GM19351 (cell line): ENCODE data around the gene LRRC36.

ENCODE experiments used
- ATAC-seq: cut with Tn5 transposase; IDR thresholded peaks from one replicate; pipeline ENCODE4 v1.9.1; 2021; ENCODE audit warnings: mild to moderate bottlenecking, moderate library complexity; ENCODE audit not compliant: unreplicated experiment

LRRC36 gene, protein sequence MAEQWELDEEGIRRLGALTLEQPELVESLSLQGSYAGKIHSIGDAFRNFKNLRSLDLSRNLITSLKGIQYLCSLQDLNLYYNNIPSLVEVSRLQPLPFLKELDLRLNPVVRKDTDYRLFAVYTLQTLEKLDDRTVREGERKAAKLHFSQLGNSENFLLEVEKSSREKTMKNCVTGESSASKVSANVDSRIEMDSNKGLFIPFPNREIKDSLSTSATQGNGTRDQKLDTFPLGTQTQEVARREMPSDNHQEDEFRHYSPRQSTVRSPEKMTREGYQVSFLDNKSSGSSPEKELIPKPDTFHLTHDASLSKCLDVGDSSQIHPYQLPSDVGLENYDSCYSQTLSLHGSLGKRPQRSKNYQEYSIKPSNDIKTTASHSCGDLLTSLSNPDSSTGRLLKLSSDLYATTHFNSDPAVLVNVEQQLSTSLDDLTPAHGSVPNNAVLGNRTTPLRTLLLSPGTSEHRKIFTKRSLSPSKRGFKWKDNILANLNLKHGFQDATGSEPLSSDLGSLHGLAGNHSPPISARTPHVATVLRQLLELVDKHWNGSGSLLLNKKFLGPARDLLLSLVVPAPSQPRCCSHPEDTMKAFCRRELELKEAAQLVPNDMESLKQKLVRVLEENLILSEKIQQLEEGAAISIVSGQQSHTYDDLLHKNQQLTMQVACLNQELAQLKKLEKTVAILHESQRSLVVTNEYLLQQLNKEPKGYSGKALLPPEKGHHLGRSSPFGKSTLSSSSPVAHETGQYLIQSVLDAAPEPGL

DNA sequence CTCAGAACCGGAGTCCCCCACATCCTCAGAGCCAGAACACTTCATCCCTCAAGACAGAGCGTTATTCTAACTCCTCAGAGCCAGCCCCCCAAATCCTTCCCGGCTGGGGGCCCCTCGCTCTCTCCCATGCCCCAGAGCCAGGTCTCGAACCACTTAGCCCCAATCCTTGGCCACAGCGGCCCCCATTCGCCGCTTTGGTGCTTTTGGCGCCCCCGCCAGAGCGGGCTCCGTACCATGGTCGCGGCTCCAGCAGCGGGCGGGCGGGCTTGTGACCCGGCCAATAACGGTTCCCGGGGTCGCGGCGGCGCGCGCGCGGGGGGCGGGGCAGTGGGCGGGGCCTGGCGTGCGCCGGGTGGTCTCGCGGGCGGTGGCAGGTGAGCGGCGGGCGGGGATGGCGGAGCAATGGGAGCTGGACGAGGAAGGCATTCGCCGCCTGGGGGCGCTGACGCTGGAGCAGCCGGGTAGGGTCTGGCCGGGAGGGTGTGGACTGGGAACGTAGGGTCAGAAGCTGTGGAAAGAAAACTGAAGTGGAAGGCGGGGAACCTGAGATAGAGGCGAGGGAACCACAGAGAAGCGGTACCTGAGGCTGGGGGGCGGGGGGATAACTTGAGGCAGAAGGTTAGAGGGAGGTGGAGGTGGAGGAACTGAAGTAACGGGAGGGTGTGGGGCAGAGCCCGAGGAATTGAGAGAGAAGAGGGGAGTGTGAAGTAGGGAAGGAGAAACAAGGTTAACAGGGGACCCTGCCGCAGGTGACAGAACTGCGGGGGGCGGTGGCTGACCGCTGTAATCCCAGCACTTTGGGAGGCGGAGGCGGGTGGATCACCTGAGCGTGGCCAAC is at the start of gene LRRC36, which contains the start of gene KCTD19:
LRRC36 (plus strand) TSS at position 344 of the 838 bp plus-strand sequence; CDS start at position 392, 48 bp downstream.
KCTD19 (minus strand) TSS at position 270 of the 838 bp plus-strand sequence; CDS start at position 236, 34 bp downstream.
- ATAC-seq, result no peak

DNA sequence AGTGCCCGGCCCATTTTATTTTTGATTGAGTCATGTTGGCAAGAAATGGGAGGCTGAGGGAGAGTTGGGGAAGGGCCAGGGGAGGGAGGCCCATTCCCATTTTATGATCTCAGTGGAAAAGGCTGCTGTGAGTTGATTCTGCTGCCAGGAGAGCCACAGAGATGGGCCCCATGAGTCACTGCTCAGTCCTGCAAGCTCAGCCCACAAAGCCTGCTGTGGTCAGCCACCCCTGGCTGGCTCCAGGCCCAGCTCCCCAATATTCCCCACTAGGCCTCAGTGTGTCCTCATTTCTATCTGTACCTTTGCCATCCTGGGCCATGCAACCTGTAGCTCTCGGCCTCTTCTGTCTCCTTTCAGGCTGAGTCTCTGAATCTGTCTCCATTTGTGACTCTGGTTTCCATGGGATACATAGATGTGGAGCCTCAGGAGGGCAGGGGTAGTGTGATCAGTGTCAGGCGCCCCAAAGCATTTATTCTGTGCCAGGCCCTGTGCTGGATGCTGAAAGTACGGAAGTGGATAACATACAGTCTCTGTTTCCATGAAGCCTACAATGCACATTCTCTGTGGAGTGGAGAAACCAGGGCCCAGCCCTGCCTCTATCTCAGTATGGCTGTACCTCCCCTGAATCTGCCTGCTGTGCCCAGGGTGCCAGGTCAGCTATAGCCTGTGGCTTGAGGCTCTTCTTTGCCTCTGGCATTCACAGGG is 49.2 kb upstream of the LRRC36 start:
- no peak for ATAC-seq

DNA sequence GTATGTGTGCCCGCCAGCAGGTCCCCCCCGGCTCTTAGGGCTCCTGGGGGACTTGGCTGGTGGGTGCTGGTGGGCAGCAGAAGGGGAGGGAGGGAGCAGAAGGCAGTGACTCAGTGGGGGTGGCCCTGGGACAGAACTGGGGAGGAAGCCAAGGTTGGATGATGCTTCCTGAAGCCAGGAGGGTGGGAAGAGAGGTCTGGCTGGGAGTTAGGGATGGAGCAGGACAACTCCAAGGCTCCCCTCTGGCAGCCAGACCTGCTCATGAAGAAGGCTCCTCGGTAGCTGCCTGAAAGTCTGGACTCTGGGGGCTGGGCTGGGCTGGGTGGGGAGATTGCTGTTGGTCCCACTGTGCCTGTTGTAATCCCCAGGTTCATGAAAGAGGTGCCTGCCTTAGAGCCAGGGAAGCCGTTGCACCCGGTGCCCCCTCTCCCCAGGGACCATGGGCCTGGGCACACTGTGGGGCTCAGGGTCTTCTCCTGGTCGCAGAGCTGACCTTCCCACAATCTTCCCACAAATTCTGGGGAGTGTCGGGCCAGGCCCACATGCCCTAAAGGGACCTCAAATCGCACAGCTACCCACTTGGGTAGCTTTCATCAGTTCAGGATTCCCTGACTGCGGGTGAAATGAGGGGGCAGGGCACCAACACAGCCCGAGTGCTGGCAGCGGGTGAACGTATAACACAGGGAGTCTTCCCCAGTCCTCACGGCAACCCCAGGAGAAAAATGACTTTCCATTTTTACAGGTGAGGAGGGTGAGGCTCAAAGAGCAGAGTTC is 48.4 kb upstream of the LRRC36 start:
- peak; percentile 14 for ATAC-seq

DNA sequence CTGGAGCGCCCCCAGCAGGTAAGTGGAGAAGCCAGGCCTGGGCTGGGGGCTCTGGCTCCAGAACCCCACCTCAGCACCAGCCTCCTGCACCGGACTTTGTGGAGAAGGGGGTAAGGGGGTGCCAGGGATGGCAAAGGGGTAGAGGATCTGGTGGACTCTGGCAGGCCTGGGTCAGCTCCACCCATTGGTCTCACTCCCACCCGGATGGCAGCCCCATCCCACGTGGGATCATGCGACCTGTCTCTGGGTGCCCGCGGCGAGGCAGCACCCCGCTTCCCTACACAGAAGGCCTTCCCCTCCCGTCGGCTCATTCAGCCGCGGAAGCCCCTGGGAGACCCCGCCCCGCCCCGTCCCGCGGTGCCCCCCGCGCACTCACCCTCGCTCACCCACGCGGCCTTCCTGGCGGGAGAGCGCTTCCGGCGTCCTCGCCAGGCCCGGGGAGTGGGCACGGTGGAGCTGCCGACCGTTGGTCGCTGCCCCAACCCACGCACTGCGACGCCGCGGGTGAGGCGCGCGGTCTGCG is 47.8 kb upstream of the LRRC36 start:
- ATAC-seq, result peak; percentile 49

DNA sequence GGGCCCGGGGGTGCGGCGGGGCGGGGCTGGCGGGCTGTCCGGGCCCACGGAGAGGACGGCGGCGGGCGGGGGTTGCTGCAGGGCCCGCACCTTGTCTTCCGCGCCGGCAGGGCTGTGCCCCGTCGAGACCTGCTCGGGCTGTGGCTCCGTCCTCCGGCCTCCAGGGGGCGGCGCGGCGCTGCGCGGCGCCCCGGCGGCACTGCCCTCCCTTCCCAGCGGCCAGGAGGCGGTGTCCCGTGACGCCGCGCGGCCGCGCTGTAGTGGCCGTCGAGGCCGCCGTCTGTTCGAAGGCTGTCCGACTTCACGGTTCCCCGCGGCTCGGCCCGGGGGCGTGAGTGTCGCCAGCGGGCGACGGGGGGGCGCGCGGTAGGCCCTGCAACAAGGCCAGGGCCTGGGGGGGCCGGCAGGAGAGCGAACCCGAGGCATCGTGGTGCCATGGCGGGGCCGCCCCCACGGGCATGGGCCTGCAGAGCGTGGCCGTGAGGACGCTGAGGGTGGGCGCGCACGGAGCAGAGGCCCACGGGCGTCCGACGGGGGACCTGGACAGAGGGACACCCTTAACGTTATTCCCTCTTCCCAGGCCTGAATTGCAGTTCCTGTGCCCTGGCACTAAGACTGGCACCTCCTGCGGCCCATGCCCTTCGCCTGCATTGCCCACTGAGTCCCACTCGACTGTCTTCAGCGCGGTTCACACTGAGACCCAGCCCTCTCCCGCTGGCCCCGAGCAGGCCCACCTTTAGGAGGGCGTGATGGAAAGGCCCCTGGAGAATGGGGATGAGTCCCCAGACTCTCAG is 47.1 kb upstream of the LRRC36 start, which contains the start of gene PLEKHG4:
PLEKHG4 (plus strand) TSS at position 237 of the 794 bp plus-strand sequence; CDS start at position 750, 513 bp downstream.
- peak; percentile 88 for ATAC-seq

DNA sequence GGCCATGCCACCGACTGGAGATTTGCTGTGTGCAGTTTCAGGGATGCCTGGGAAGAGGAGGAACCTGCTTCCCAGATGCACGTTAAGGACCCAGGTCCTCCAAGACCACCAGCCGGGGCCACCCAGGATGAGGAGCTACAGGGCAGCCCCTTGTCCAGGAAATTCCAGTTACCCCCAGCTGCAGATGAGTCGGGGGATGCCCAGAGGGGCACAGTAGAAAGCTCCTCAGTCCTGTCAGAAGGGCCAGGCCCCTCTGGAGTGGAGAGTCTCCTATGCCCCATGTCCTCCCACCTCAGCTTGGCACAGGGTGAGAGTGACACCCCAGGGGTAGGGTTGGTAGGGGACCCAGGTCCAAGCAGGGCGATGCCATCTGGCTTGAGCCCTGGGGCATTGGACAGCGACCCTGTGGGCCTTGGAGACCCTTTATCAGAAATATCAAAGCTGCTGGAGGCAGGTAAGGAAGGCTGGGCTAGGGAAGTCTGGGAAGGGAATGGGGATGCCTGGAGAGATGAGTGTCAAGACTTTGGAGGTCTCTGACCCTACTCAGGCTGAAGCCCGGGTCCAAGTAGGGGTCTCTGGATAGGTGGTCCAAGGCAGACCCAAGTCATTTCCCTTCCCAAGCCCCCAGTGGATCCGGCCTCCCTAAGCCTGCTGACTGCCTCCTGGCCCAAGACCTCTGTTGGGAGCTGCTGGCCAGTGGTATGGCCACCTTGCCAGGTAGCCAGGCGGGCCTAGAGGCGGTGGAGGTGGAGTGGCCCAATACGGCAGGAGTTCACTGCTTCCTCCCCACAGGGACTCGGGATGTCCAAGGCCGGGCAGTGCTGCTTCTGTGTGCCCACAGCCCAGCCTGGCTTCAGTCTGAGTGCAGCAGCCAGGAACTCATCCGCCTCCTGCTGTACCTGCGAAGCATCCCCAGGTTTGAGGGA is 46.3 kb upstream of the LRRC36 start:
- no peak for ATAC-seq

DNA sequence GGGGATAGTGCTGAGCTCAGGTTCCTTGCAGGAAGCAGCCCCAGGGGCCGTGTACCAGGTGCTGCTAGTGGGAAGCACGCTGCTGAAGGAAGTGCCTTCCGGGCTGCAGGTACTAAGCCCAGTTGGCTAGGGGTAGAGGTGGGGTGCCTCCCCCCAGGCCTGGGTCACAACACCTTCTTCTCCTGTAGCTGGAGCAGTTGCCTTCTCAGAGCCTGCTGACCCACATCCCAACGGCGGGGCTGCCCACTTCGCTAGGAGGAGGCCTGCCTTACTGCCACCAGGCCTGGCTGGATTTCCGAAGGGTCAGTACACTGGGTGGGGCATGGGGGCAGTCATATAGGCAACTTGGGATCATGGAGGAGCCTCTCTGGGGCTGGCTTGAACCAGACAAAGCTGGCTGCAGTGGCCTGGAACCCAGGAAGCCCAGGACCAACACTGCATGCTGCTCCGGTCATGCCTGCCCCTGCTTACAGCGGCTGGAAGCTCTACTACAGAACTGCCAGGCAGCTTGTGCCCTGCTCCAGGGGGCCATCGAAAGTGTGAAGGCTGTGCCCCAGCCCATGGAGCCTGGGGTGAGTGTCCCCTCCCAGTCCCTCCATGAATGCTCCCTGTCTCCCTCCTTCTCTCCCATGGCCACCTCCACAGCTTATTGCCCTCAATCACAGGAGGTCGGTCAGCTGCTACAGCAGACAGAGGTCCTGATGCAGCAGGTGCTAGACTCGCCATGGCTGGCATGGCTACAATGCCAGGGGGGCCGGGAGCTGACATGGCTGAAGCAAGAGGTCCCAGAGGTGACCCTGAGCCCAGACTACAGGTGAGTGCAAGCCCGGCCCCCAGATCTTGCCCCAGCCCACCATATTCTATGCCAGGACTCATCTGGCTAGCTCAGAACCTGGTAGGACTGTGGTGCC is 44.8 kb upstream of the LRRC36 start:
- ATAC-seq, result no peak

DNA sequence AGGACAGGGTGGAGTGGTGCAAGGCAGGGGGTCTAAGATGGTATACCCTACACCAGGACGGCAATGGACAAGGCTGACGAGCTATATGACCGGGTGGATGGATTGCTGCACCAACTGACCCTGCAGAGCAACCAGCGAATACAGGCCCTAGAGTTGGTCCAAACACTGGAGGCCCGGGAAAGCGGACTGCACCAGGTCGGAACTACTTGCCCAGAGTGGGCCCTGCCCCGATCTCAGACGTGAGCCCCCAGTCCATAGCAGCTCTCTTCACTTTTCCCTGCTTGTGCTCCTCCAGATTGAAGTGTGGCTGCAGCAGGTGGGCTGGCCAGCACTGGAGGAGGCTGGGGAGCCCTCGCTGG is 44.2 kb upstream of the LRRC36 start:
- no peak for ATAC-seq

DNA sequence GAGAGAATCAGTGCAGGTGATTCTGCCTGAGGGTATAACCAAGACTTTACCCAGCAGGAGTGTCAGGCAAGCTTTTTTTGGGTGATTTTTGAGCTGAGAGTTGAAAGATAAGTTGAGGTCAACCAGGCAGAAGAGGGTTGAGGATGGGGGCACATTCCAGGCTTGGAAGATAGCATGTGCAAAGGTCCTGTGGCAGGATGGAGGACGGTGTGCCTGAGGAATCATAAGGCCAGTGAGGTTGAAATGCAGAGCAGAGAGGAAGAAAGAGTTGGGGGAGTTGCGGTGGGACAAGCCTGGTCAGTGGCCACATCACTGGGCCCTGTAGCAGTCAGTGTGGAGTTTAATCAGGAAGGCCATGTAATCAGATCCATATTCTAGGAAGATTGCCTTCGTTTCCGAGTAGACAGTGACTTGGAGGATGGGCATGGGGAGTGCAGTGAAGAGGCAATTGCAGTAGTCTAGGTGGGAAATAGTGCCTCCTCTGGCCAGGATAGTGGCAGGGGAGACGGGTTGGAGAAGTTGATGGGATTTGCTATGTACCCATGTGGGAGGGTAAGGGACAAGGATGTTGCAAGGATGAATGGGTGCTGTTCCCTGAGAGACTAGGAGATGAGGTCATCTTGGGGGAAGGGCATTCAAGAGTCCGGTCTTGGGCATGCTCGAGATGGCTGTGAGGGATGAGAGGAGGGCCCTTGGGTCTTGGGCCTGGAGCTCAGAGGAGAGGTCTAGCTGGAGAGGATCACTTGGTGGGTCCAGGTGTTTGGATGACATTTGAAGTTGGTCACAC is 43.4 kb upstream of the LRRC36 start:
- ATAC-seq, result no peak

DNA sequence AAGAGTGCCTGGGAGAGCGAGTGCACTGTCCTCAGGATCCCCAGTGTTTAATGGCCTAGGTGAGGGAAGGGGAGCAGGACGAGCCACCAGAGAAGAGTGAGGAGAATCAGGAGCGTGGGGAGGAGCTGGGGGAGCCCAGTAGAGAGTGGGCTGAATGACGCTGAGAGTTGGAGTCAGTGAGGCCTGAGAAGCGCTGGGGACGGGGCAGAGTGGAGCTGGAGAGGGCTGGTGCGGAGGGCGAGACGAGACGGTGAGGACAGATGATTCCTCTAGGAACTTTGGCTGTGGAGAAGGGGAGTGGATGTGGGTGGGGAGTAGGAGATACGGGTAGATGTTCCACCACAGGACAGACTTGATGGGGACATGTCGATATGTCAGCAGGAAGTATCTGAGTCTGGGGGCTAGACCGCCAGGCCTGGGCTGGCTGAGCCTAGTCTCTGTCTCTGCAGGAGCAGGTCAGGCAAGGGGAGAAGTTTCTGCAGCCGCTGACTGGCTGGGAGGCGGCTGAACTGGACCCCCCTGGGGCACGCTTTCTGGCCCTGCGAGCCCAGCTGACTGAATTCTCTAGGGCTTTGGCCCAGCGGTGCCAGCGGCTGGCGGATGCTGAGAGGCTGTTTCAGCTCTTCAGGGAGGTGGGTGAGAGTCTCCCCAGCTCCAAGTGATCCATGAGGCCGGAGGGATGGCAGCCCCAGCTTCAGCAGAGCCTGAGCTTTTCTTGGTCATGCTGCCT is 42.6 kb upstream of the LRRC36 start:
- ATAC-seq, result no peak

DNA sequence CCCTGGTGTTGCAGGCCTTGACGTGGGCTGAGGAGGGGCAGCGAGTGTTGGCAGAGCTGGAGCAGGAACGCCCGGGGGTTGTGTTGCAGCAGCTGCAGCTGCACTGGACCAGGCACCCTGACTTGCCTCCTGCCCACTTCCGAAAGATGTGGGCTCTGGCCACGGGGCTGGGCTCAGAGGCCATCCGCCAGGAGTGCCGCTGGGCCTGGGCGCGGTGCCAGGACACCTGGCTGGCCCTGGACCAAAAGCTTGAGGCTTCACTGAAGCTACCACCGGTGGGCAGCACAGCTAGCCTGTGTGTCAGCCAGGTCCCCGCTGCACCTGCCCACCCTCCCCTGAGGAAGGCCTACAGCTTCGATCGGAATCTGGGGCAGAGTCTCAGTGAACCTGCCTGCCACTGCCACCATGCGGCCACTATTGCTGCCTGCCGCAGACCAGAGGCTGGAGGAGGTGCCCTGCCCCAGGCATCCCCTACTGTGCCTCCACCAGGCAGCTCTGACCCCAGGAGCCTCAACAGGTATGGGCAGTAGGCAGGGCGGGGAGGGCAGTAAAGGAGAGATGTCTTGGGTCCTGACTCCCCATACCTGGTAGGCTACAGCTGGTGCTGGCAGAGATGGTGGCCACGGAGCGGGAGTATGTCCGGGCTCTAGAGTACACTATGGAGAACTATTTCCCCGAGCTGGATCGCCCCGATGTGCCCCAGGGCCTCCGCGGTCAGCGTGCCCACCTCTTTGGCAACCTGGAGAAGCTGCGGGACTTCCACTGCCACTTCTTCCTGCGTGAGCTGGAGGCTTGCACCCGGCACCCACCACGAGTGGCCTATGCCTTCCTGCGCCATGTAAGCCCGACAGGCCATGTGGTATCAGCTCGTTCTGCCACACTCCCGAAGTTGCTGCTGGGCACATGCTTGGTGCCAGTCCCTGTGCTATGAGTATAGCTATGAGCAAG is 41.6 kb upstream of the LRRC36 start:
- no peak for ATAC-seq

DNA sequence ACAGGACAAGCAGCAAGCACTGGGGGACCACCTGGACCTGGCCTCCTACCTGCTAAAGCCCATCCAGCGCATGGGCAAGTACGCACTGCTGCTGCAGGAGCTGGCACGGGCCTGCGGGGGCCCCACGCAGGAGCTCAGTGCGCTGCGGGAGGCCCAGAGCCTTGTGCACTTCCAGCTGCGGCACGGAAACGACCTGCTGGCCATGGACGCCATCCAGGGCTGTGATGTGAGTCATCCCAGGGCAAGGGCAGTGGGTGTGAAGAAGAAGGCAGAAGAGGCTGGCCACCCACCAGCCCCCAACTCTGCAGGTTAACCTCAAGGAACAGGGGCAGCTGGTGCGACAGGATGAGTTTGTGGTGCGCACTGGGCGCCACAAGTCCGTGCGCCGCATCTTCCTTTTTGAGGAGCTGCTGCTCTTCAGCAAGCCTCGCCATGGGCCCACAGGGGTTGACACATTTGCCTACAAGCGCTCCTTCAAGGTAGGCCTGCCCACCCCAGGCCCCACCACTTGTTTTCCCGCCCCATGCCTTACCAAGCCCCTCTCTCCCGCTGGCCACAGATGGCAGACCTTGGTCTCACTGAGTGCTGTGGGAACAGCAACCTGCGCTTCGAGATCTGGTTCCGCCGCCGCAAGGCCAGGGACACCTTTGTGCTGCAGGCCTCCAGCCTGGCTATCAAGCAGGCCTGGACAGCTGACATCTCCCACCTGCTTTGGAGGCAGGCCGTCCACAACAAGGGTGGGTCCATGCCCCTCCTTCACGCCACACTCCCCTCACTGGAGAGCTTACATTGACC is 40.0 kb upstream of the LRRC36 start:
- ATAC-seq, result no peak

DNA sequence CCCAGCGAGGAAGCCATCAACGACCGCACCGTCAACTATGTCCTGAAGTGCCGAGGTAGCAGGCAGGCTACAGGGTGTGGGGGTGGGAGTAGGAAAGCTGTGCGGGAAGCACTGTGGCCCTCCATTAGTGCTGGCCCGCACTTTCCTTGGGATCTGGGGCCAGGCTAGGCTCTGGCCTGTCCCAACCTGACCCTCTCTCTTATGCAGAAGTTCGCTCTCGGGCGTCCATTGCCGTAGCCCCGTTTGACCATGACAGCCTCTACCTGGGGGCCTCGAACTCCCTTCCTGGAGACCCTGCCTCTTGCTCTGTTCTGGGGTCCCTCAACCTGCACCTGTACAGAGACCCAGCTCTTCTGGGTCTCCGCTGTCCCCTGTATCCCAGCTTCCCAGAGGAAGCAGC is 38.7 kb upstream of the LRRC36 start:
- no peak for ATAC-seq
